ENCODE data around the gene ZNF576. TPM values are rescaled to one million over a fixed set of nuclear protein-coding genes. Genes with fewer than 3 reads are reported as not detected.

Gene ZNF576
- total and polyA plus RNA-seq, 9 of the 15 experiments (the other 6 are each of a cell fraction or from before 2014, with no cell fraction given), result 6.8 to 18.2 (median 12.2) TPM

GRCh38 chr19:43619262-43620060 is 23.1 kb downstream of the ZNF576 start, which contains the start of gene ZNF428 (continued):
- no peak for TF ChIP-seq HDGF (IDR thresholded peaks at IDR 0.05)
- TF ChIP-seq ZSCAN29 (IDR thresholded peaks at IDR 0.05), result no peak
- TF ChIP-seq FOXA3 (CRISPR knock-in tag; conservative IDR thresholded peaks at IDR 0.05 in 1 of 2, IDR thresholded peaks at IDR 0.05 in 1 of 2), result no peak
- TF ChIP-seq CREB3 (tag; conservative IDR thresholded peaks at IDR 0.05; ENCODE audit: low read depth), result no peak
- TF ChIP-seq TSHZ1 (CRISPR knock-in tag; IDR thresholded peaks at IDR 0.05), result no peak
- no peak for TF ChIP-seq IRF2 (CRISPR knock-in tag; IDR thresholded peaks at IDR 0.05)
- TF ChIP-seq HCFC1 (IDR thresholded peaks at IDR 0.05; ENCODE audit: low read depth, low read length), result no peak; the same call in none of the 2 replicates
- TF ChIP-seq MYBL2 (IDR thresholded peaks at IDR 0.05; ENCODE audit: low read depth), result no peak
- no peak for TF ChIP-seq MYBL2 (CRISPR knock-in tag; IDR thresholded peaks at IDR 0.05; ENCODE audit: borderline replicate concordance)
- TF ChIP-seq TGIF2 (CRISPR knock-in tag; IDR thresholded peaks at IDR 0.05), result no peak
- no peak for TF ChIP-seq LEF1 (IDR thresholded peaks at IDR 0.05)
- TF ChIP-seq ARID2 (IDR thresholded peaks at IDR 0.05), result no peak
- no peak for TF ChIP-seq THRAP3 (IDR thresholded peaks at IDR 0.05; ENCODE audit: borderline replicate concordance)
- no peak for TF ChIP-seq NFE2L1 (tag; IDR thresholded peaks at IDR 0.05; ENCODE audit: borderline replicate concordance, low read depth)
- no peak for TF ChIP-seq SMARCB1 (IDR thresholded peaks at IDR 0.05; ENCODE audit: insufficient read length, low read depth)
- no peak for TF ChIP-seq ELF2 (CRISPR knock-in tag; IDR thresholded peaks at IDR 0.05)
- no peak for TF ChIP-seq EP300 (IDR thresholded peaks at IDR 0.05; ENCODE audit: low read length)
- peak; percentile 87 for TF ChIP-seq ZNF143 (CRISPR knock-in tag; IDR thresholded peaks at IDR 0.05)
- no peak for TF ChIP-seq CREBBP (IDR thresholded peaks at IDR 0.05; ENCODE audit: low read depth, low read length)
- no peak for TF ChIP-seq ZBTB2 (IDR thresholded peaks at IDR 0.05)
- peak; percentile 65; the same call in 1 of the 2 replicates for TF ChIP-seq MTA3 (IDR thresholded peaks at IDR 0.05; ENCODE audit: borderline replicate concordance)
- TF ChIP-seq POLR3A (IDR thresholded peaks at IDR 0.05; ENCODE audit: borderline replicate concordance, extremely low read depth, insufficient read depth, insufficient read length), result no peak
